ENCODE data around the gene HUS1B.

- TF ChIP-seq ELF1 (tag; IDR thresholded peaks at IDR 0.05) (no peak), ZNF146 (CRISPR knock-in tag; IDR thresholded peaks at IDR 0.05; ENCODE audit: unreplicated experiment) (no peak), MAFG (tag; conservative IDR thresholded peaks at IDR 0.05) (no peak), POLR2A (conservative IDR thresholded peaks at IDR 0.05) (no peak), MEIS2 (IDR thresholded peaks at IDR 0.05; ENCODE audit: partially characterized antibody) (no peak), SNAPC5 (CRISPR knock-in tag; IDR thresholded peaks at IDR 0.05) (no peak), ASH1L (IDR thresholded peaks at IDR 0.05; ENCODE audit: borderline replicate concordance, low read depth, partially characterized antibody) (no peak), CUX1 (CRISPR knock-in tag; IDR thresholded peaks at IDR 0.05) (no peak), FOXP1 (CRISPR knock-in tag; IDR thresholded peaks at IDR 0.05) (no peak), CREB1 (IDR thresholded peaks at IDR 0.05) (no peak), CREB1 (CRISPR knock-in tag; IDR thresholded peaks at IDR 0.05) (no peak)
Measured at GRCh38 chr6:620166-620565, 36.7 kb downstream of the HUS1B start.
